Skeletal muscle cell (primary cell): ENCODE measurements around the gene TMEM50B.
"Not testable (repeated sequence)": the region's sequence is repeated elsewhere in the genome, so short reads cannot be mapped to it uniquely, and the experiment has no call there.

Source experiments
- DNase-seq: peaks from one replicate; pipeline ENCODE4 v3.0.0-alpha.2; 2010; ENCODE audit warnings: low read depth
- H3K4me3 ChIP-seq: 2 replicates; pipeline ENCODE4 v1.5.1; 2011; ENCODE audit warnings: low read depth, mild to moderate bottlenecking, control low read depth, low read length, moderate library complexity

TMEM50B gene

DNA sequence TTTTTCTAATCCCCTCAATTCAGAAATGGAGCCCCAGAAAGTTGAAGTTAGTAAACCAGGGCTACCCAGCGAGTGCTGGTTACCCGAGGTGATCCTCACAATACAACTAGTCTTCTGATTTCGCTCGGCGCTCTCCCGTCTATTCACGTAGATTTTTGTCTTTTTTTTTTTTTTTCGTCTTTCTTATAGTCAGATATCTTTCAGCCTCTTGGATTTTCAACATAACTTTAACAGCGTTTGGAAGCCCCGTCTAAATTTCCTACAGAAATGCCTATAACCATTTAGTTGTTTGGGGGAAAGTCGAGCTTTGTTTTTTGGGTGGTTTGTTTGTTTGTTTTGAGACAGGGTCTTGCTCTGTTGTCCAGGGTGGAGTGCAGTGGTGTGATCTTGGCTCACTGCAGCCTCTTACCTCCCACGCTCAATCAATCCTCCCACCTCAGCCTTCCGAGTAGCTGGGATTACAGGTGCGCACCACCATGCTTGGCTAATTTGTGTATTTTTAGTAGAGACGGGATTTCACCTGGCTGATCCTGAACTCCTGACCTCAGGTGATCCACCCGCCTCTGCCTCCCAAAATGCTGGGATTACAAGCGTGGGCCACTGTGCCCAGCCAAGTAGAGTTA is 818 bp upstream of the TMEM50B start:
- no peak for DNase-seq
- H3K4me3 ChIP-seq: peak overlapping the region; percentile 87

DNA sequence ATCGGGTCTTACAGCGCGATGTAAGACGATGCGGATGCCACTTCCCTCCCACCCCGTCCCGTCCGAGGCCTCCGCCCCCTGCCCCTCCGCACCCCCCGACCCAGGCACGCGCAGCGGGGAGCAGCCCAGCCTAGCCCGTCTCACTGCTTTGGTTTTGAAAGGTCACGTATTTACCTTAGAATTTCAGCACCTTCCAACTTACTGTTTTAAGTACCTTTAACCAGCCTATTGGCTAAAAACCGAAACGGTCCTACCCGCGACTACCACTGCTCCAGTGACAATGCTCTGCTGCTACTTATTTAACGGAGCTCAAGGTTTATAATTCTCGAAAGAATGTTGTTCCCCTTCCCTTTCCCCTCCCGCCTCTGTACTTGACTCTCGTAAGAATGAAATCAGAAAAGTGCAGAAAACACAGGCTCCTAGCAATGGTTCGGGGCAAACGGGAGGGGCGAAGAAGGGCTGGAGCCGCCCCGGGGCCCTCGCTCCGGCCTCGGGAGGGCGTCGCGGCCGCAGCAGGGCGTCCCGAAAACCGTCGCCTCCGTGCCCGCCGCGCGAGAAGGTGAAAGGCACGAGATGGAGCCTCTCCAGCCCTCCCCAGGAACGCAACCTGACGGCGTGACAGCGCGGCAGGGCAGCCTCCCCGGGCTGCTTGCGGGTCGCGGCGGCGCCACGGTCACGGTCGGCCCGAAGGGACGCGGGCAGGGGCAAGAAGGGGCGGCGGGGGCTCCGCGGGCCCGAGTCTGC is 667 bp downstream of the TMEM50B start:
- H3K4me3 ChIP-seq: peak overlapping the region; percentile 87
- DNase-seq: no peak

DNA sequence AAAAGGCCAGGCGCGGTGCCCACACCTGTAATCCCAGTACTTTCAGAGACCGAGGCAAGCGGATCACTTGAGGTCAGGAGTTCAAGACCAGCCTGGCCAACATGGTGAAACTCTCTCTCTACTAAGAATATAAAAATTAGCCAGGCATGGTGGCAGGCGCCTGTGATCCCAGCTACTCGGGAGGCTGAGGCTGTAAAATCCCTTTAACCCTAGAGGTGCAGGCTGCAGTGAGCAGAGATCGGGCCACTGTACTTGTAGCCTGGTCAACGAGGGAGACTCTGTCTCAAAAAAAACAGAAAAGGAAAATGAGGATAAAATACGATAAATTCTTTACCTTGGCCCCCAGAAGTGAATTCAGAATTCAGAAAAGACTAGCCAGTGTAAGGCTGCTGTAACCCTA is 1.6 kb downstream of the TMEM50B start:
- peak overlapping the region; percentile 87 for H3K4me3 ChIP-seq
- DNase-seq: no peak

DNA sequence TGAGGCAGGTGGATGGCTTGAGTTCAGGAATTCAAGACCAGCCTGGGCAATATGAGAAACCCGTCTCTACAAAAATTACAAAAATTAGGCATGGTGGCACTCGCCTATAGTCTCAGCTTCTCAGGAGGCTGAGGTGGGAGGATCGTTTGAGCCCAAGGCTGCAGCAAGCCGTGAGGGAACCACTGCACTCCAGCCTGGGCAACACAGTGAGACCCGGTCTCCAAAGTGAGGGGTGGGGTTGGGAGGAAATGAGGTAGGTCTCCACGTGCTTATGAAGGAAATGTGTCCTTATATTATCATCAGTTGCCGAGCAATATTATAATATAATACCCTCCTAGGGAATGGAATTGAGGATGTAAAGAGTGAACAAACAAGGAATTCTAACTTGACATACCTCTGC is 2.7 kb downstream of the TMEM50B start:
- H3K4me3 ChIP-seq: no peak overlapping the region
- no peak for DNase-seq

DNA sequence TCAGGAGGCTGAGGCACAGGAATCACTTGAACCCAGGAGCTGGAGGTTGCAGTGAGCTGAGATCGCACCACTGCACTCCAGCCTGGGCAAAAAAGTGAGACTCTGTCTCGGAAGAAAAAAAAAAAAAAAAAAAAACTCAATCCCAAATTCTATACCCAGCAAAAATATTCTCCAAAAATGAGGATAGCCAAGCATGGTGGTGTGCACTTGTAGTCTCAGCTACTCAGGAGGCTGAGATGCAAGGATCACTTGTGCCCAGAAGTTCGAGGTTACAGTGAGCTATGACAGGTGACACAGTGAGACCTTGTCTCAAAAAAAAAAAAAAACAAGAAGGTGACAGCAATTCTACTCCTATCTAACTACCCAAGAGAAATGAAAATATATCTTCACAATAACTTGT is 6.4 kb downstream of the TMEM50B start:
- H3K4me3 ChIP-seq: no peak overlapping the region
- DNase-seq: no peak

DNA sequence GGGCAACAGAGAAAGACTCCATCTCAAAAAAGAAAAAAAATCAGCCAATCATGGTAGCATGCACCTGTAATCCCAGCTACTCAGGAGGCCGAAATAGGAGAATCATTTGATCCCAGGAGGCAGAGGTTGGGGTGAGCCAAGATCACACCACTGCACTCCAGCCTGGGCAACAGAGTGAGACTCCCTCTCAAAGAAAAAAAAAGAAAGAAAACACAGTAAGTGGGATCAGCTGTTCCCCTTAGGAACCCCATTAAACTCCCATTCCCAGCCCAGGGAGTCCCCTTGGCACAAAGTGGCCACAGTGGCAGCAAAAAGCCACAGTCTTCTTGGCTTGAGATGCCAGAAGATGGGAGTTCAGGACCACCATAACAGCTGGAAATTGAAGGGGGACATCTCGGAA is 9.1 kb downstream of the TMEM50B start:
- DNase-seq: no peak
- no peak overlapping the region for H3K4me3 ChIP-seq

DNA sequence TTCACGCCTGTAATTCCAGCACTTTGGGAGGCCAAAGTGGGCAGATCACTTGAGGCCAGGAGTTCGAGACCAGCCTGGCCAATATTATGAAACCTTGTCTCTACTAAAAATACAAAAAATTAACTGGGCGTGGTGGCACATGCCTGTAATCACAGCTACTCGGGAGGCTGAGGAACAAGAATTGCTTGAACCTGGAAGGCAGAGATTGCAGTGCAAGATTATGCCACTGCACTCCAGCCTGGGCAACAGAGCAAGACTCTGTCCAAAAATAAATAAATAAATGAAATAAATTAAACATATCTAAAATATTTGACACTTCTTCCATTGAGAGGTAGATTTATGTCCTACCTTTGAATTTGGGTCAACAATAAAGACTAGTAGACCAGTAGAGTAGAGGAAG is 10.6 kb downstream of the TMEM50B start:
- not testable (repeated sequence) for H3K4me3 ChIP-seq, DNase-seq

DNA sequence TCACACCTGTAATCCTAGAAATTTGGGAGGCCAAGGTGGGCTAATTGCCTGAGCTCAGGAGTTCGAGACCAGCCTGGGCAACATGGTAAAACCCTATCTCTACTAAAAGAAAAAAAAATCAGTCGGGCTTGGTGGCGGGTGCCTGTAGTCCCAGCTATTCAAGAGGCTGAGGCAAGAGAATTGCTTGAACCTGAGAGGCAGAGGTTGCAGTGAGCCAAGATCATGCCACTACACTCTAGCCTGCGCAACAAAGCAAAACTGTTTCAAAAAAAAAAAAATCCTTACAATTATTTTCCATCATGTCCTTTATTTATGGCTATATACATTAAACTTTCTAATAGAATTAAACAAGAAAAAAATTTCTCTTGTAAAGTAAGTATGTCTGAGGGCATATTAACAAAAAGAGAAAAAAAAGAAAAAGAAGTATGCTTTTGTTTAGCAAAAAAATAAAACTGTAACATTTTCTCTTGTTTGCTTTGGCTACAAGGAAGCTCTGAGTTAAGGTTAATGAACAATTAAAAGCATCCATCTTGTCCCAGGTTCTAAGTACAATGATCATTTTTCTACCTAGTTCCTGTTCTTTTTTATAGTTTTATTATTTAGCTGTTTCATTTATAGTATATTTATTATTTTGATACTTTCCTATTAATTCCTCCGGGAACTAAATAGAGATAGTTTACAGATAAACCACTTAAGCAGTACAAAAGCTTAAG is 18.1 kb downstream of the TMEM50B start:
- DNase-seq: no peak
- no peak overlapping the region for H3K4me3 ChIP-seq

DNA sequence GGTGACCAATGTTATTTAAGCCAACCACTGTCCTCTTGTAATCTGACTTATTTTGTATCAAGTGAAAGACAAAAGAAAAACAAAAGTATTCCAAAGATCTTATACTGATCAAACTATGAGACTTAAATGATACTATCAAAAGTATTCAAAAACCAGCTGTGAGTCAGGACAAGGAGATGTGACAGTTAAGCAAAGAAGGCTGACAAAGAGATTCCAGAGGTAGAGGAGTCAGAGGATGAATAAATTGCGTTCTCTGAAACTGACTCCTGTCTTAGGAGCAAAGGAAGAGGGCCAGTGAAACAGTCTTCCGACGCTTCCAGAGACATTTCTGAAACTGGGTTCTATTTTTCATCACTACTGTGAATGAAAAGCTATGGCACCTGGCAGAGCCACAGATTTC is 20.9 kb downstream of the TMEM50B start:
- H3K4me3 ChIP-seq: no peak overlapping the region
- no peak for DNase-seq

DNA sequence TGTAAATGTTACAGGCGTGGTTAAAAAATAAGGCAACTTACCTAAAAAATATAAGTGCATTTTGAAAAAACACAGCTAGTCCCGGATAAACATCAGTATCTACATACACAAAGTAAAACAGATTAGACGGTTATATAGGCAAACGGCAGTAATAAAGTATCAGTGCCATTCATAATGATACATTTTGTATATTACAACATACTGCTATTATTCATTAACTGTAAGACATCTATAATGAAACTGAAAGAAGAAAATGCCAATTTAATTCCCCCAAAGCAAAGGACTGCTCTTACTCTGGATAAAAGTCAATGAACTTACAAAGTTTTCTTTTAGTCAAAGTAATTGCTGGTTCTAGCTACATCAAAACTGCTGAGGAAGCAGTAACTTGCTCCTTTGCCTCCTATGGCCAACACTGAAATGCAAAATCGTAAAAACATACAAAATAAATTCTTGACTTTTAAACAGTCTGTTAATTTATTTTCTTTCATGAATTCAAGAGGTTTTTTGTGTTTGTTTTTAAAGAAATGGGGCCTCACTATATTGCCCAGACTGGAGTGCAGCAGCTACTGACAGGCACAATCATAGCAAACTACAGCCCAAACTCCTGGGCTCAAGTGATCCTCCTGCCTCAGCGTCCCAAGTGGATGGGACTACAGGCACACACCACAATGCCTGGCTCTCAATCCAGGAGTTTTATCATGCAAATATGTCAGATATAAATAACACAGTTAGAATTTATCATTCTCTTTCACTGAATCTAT is 23.9 kb downstream of the TMEM50B start:
- DNase-seq: no peak
- no peak overlapping the region for H3K4me3 ChIP-seq

DNA sequence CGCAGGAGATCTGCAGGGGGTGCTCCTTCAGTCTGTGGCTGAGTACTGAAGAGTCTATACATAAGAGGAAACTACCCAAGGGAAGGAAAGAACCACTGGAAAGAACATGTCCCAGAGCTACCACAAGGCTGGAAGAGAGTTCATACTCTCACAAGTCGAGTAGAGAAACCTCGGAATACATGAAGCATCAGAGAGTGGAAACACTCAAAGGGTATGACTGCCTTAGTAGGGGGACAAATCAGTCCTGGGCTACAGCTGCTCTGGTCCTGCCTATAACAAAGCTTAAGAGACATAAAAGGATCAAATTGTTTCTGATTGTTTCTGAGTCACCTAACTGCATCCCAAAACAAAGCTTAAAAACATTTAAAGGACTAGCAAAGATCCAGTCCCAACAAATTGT is 27.4 kb downstream of the TMEM50B start:
- no peak overlapping the region for H3K4me3 ChIP-seq
- DNase-seq: no peak

DNA sequence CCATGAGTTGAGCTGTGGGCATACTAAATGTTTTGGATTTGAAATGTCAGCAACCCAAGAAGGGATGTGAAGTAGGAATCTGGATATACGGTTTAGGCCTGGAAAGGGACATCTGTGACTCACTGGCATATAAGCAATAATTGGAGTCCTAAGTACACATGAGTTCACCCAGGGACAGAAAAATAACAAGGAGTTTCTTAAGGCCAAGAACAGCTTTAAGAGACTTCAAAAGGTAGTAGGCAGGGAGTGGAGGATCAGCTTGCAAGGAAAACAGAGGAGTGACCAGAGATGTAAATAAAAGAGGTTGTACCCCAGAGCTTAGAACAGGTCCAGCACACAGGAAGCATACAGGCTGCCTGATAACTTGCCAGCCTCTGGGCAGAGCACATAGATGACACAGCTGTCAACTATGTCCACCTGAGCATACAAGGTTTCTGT is 28.1 kb downstream of the TMEM50B start:
- no peak overlapping the region for H3K4me3 ChIP-seq
- no peak for DNase-seq

DNA sequence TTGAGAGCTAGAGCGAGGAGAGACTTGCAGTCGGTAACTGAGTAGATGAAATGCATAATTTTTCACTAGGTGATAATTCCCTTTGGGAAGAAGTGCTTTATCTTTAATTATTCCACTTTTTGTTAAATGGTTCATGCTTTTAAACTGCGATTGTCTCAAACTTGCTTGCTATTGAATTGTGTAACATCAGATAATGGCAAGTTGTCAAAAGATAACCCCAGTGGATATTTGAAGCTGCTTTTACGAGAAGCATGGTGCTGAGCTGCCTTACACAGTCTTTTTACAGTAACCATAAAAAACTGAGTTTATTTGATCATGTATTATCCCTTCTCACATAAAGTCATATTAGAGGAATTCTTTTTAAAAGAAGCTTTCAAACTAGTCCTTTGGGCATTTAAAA is 30.2 kb downstream of the TMEM50B start:
- DNase-seq: no peak
- H3K4me3 ChIP-seq: no peak overlapping the region

DNA sequence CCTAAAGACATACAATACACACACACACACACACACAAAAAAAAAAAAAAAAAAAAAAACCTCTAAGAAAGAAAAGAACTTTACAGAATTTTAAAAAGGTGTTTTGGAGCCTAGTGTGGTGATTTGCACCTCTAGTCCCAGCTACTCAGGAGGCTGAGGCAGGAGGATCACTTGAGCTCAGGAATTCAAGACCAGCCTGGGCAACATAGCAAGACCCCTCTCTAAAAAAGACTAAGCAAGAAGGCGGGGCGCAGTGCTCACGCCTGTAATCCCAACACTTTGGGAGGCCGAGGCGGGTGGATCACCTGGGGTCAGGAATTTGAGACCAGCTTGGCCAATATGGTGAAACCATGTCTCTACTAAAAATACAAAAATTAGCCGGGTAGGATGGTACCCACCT is 33.2 kb downstream of the TMEM50B start:
- DNase-seq, H3K4me3 ChIP-seq: not testable (repeated sequence)

DNA sequence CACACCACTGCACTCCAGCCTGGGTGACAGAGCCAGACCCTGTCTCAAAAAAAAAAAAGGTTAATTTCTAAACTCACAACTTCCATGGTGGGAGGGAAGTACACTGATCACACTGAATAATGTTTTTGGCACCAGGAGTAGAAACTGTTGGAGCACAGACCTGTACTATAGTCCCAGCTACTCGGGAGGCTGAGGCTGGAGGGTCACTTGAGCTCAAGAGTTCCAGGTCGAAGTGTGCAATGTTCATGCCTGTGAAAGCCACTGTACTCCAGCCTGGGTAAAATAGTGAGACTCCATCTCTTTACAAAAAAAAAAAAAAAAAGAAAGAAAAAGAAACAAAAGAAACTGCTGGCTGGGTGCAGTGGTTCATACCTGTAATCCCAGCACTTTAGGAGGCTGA is 35.3 kb downstream of the TMEM50B start:
- no peak for DNase-seq
- H3K4me3 ChIP-seq: no peak overlapping the region

DNA sequence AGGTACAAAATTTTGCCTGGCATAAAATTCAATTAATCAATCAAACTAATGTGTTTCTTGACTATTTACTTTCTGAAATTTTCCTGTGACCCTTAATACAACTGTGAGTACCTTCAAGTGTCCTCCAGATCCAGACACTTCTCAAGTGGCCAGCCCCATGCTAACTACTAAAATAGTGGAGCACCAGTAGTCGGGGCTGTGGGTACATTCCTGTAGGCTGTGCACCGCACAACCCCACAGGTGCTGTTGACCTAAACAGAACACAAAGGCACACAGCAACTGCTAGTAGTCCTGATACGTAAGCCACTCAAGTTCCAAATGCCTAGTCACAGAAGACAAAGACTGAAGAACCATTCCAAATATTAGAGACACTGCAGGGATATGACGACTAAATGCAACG is 36.6 kb downstream of the TMEM50B start:
- H3K4me3 ChIP-seq: no peak overlapping the region
- DNase-seq: no peak

DNA sequence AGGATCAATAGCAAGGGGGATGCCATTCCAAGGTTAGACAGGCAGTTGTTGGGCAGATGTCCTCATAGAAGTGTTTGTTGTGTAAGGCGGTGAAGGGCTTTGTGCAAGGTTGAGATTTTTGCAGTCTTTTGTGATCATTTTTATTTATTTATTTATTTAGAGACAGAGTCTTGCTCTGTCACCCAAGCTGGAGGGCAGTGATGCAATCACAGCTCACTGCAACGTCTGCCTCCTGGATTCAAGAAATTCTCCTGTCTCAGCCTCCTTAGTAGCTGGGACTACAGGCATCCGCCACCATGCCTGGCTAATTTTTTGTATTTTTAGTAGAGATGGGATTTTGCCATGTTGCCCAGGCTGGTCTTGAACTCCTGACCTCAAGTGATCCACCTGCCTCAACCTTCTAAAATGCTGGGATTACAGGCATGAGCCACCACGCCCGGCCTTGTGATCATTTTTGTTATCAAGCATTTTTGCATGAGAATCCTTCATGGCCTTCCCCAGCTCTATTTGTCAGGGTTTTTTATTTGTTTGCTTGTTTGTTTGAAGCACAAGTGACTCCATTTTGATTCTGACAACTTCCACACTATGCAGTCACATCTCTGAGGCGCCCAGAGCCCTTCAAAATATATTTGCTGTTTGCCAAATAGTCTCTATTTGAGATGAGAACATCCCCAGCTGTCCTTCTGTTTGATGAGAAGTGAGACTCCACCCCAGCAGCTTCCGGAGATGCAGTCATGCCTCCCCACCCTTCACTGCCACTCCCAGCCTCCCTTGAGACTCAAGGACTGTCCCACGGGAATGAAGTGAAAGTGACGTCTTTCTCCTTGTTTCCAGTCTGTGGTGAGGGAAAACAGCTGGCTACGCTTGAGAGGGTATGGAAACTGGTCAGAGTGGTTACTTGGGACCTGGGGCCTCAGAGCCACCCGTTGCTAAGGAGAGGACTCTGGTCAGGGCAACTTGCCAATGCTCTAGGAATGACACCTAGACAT is 38.0 kb downstream of the TMEM50B start:
- peak; percentile 34 for DNase-seq

DNA sequence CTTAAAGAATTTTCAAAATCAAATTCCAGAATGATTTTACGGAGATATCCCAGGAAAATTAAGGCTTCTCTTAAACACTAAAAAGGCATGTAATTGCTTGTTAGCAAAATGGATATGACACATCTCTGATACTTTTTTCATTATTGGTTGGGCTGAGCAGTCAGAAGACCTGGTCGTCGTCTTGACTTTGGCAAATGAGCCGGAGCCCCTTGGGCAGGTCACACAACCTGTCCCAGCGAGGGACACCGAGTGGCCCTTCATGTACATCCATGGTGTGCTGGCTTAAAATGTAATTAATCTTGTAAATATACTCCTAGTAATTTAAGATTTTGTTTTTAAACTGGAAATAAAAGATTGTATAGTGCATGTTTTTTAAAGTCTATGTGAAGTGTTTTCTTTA is 42.6 kb downstream of the TMEM50B start:
- DNase-seq: no peak
- no peak overlapping the region for H3K4me3 ChIP-seq

More for the DNA sequence above, 38.0 kb downstream of the TMEM50B start:
- no peak overlapping the region for H3K4me3 ChIP-seq
